Psoas muscle (tissue), 8 donors: ENCODE data around the gene ST14. TPM values are rescaled to one million over a fixed set of nuclear protein-coding genes. Genes with fewer than 3 reads are reported as not detected.

ENCODE experiments used
- ATAC-seq, 4 donors: fragments of 200-7000 bp; cut with Tn5 transposase; one replicate each; pipeline ENCODE4 v1.9.1; 2020; ENCODE audit warnings: moderate library complexity in 3 of 4, mild to moderate bottlenecking in 2 of 4
- DNase-seq, 2 donors: peaks; one replicate each; pipeline ENCODE4 v3.0.0-alpha.2; 2020
- H3K27ac ChIP-seq: fragments of 200-600 bp; one replicate; pipeline ENCODE4 v1.8.0; 2022
- H3K27me3 ChIP-seq, 3 donors: fragments of 200-600 bp in 1 of 3; one replicate each; pipeline versions ENCODE4 v1.6.1 to v1.8.0; 2013 to 2022; ENCODE audit warnings: low read length in 2 of 3, mild to moderate bottlenecking in 2 of 3, moderate library complexity in 1 of 3; ENCODE audit not compliant: insufficient read depth in 3 of 3
- H3K36me3 ChIP-seq, 2 donors: fragments of 200-600 bp in 1 of 2; one replicate each; pipeline versions ENCODE4 v1.6.1 to v1.8.0; 2013 to 2022; ENCODE audit warnings: low read depth in 1 of 2, mild to moderate bottlenecking in 1 of 2, moderate library complexity in 1 of 2; ENCODE audit not compliant: insufficient read depth in 1 of 2
- H3K4me1 ChIP-seq: fragments of 200-600 bp; one replicate; pipeline ENCODE4 v1.8.0; 2022
- H3K4me3 ChIP-seq: fragments of 200-600 bp; one replicate; pipeline ENCODE4 v1.8.0; 2022; ENCODE audit warnings: mild to moderate bottlenecking
- H3K9me3 ChIP-seq: fragments of 200-600 bp; one replicate; pipeline ENCODE4 v1.8.0; 2022
- CTCF ChIP-seq: fragments of 200-600 bp; IDR thresholded peaks from one replicate; pipeline ENCODE4 v1.8.0; 2022; ENCODE audit warnings: antibody characterized with exemption
- WGBS, 3 donors: extraction: QIAGEN DNeasy Blood & Tissue Kit; methylation state at CpG; one replicate each; pipeline versions ENCODE4 v1.1.6 to v1.1.7; 2013; 5-methylcytosine and 5-hydroxymethylcytosine counted together
- intact Hi-C, 2 donors: fragments of 100-400 bp; cut with DNase I; formaldehyde crosslinking; loops; one replicate each; pipeline versions ENCODE4 v1.11.0 to v1.14.2; 2022
- polyA plus RNA-seq, 3 donors: library from polyadenylated mRNA; stranded (reverse); fragments of 200-250 nt; gene quantifications; one replicate each; pipeline ENCODE4 v1.2.3, GENCODE V29; 2013
- total RNA-seq, 4 donors: library from RNA; stranded (reverse); fragmentation: NEBNext Ultra II Directional in 2 of 4; extraction: Animal tissue kit (Norgen Biotek cat#: 25700) in 2 of 4; gene quantifications; one replicate each; pipeline versions ENCODE4 v1.2.1 to v1.2.4, GENCODE V29; 2021 to 2023
- donor health status: healthy with polysubstance abuse.
- donor health status: DM: no; HTN: no; CAD: no; lungs with moderate emphysema.
- donor health status: Bipolar disorder and iron deficiency.
- donor health status: healthy.
- donor health status: DM: yes; HTN: yes; CAD: no.
- donor health status: DM: no; HTN: no; CAD: no.
- donor health status: DM: no; HTN: no; CAD: no.
- donor health status: DM: yes; HTN: yes; CAD: no.

The ST14 gene
- total and polyA plus RNA-seq, 7 donors, result 0.22 to 0.77 (median 0.51) TPM

- intact Hi-C loops, result no loop called here
- peak; percentile 29 to 31 (median 30) for ATAC-seq
- WGBS, 3 donors, result 47 to 49% (median 48%) methylated on average over 21 of the region's 21 CpGs
Observed at GRCh38 chr11:130179396-130180306, 20.1 kb downstream of the ST14 start.

GRCh38 chr11:130180491-130180890, 20.9 kb downstream of the ST14 start:
- Histone ChIP-seq H3K4me1 (peaks cover 15% of the 10 kb centered on the region), H3K27me3 (peaks cover 0 to 4% (median 0%) of the 10 kb centered on the region in 3 donors), H3K27ac (no peak overlapping the region), H3K9me3 (no peaks in the 10 kb centered on the region), H3K36me3 (no peaks in the 10 kb centered on the region), H3K4me3 (no peak overlapping the region)
- intact Hi-C loops, result no loop called here
- no peak for DNase-seq
- no peak for TF ChIP-seq CTCF
- ATAC-seq, result peak in 1 of 4 donors; percentile 27
- 70 to 80% (median 78%) methylated on average over 4 of the region's 4 CpGs for WGBS, 3 donors

More at GRCh38 chr11:130179396-130180306, 20.1 kb downstream of the ST14 start:
- Histone ChIP-seq H3K4me3 (no peak overlapping the region), H3K27ac (no peak overlapping the region), H3K27me3 (peaks cover 0 to 4% (median 2%) of the 10 kb centered on the region in 3 donors), H3K36me3 (no peaks in the 10 kb centered on the region), H3K9me3 (no peaks in the 10 kb centered on the region), H3K4me1 (peaks cover 15% of the 10 kb centered on the region)
- no peak for DNase-seq
- TF ChIP-seq CTCF, result no peak

- ATAC-seq, result no peak
- H3K9me3 ChIP-seq, result no peaks in the 10 kb centered on the region
- WGBS, 3 donors, result 84 to 90% (median 85%) methylated on average over 8 of the region's 8 CpGs
- peaks cover 0 to 4% (median 0%) of the 10 kb centered on the region in 3 donors for H3K27me3 ChIP-seq
- no peak overlapping the region for H3K4me3 ChIP-seq
- no peak overlapping the region for H3K27ac ChIP-seq
- TF ChIP-seq CTCF, result no peak
- no peaks in the 10 kb centered on the region for H3K36me3 ChIP-seq
- H3K4me1 ChIP-seq, result peaks cover 15% of the 10 kb centered on the region
- DNase-seq, result no peak
- intact Hi-C loops, result no loop called here
Observed at GRCh38 chr11:130180896-130181294, 21.3 kb downstream of the ST14 start.

GRCh38 chr11:130181295-130182272, 22.0 kb downstream of the ST14 start:
- no peaks in the 10 kb centered on the region for H3K9me3 ChIP-seq
- DNase-seq (no peak), ATAC-seq (peak; percentile 58 to 89 (median 78))
- no peak overlapping the region for H3K4me3 ChIP-seq
- no peaks in the 10 kb centered on the region for H3K36me3 ChIP-seq
- H3K27me3 ChIP-seq, result peaks cover 0 to 4% (median 0%) of the 10 kb centered on the region in 3 donors
- peak overlapping the region; percentile 14 for H3K27ac ChIP-seq
- WGBS, 3 donors, result 65 to 74% (median 67%) methylated on average over 11 of the region's 11 CpGs
- no peak for TF ChIP-seq CTCF
- intact Hi-C loops, result no loop called here
- H3K4me1 ChIP-seq, result peaks cover 15% of the 10 kb centered on the region
